HUES64 (cell line): Measurements from ENCODE around the gene HDLBP. TPM values are rescaled to one million over a fixed set of nuclear protein-coding genes. Genes with fewer than 3 reads are reported as not detected.

Source experiments
- H3K27ac ChIP-seq: 2 replicates; pipeline ENCODE4 v1.7.0; 2013; ENCODE audit warnings: low read depth, low read length, inconsistent platforms
- H3K27me3 ChIP-seq: 2 replicates; pipeline ENCODE4 v1.6.1; 2013; ENCODE audit warnings: mild to moderate bottlenecking, low read length; ENCODE audit not compliant: insufficient read depth
- H3K36me3 ChIP-seq: 2 replicates; pipeline ENCODE4 v1.6.1; 2013; ENCODE audit warnings: mild to moderate bottlenecking, low read length; ENCODE audit not compliant: insufficient read depth
- H3K4me1 ChIP-seq: 2 replicates; pipeline ENCODE4 v1.6.1; 2013; ENCODE audit warnings: mild to moderate bottlenecking, low read length, moderate library complexity; ENCODE audit not compliant: insufficient read depth
- H3K4me3 ChIP-seq: 2 replicates; pipeline ENCODE4 v1.5.1; 2013; ENCODE audit warnings: mild to moderate bottlenecking, low read length, moderate library complexity
- H3K9ac ChIP-seq: 2 replicates; pipeline ENCODE4 v1.6.1; 2013; ENCODE audit warnings: mild to moderate bottlenecking, low read depth, low read length
- H3K9me3 ChIP-seq: 2 replicates; pipeline ENCODE4 v1.6.1; 2013; ENCODE audit warnings: low read depth, low read length; ENCODE audit not compliant: insufficient read depth
- WGBS: fragments of 150-250, 120-280 bp; methylation state at CpG from one replicate; pipeline ENCODE4 v1.1.7; 2013; ENCODE audit warnings: missing lambda C conversion rate; 5-methylcytosine and 5-hydroxymethylcytosine counted together
- polyA plus RNA-seq, 2 experiments: library from polyadenylated mRNA; stranded (reverse); fragments of 50-300 nt; gene quantifications; one replicate each; pipeline ENCODE4 v1.2.3, GENCODE V29; 2013

Gene HDLBP
- polyA plus RNA-seq (2013, experiment 1 of 2), result 216 TPM
- polyA plus RNA-seq (2013, experiment 2 of 2), result 204 TPM

DNA sequence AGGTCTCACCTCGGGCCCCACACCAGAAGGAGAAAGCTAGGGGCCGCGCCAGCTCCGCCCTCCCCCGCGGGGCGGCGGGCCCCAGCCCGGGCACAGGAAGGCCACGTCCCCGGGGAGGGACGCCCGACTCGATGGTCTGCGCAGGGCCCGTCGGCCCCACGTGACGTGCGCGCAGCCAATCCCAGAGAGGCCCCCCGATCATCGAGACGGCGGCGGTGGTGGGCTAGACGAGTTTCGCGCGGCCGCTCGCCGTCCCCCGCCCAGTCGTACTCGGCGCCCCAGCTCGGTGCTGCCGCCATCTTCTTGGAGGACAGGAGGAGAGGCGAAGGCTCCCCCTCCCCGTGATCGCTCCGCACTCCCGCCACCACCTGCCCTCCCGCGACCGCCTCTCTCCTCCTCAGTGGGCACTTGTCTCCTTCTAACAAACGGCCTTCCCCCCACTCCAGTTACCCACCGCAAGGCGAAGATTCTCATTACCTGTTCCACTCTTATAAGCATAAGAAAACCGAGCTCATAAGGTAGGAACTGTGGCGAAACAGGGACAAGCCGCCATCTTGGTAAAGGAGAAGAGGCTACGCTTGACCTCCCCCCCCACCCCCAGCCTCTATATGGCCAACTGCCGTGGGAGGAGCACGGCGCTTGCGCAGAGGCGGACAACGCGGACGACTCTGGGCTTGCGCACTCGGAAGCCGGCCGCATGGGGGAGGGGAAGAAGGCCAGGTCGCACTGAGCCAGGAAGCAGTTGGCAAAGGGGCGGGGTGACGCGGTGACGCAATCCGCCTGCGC, at the start of gene HDLBP:
HDLBP (minus strand) TSS at position 580 of the 786 bp plus-strand sequence. CDS start 48,803 bp downstream, outside the sequence.
- peak within 1 kb of the TSS; percentile 95 for H3K4me3 ChIP-seq
- peak within 1 kb of the TSS; percentile 99 for H3K27ac ChIP-seq
- peaks cover 19% of the 10 kb centered on the region; the same call in 1 of the 2 replicates for H3K36me3 ChIP-seq
- H3K9me3 ChIP-seq, result no peaks in the 10 kb centered on the region
- H3K9ac ChIP-seq, result peak within 1 kb of the TSS; percentile 100
- peaks cover 33% of the 10 kb centered on the region for H3K4me1 ChIP-seq
- WGBS, result under 1% methylated on average over 72 of the region's 73 CpGs
- no peaks in the 10 kb centered on the region for H3K27me3 ChIP-seq

DNA sequence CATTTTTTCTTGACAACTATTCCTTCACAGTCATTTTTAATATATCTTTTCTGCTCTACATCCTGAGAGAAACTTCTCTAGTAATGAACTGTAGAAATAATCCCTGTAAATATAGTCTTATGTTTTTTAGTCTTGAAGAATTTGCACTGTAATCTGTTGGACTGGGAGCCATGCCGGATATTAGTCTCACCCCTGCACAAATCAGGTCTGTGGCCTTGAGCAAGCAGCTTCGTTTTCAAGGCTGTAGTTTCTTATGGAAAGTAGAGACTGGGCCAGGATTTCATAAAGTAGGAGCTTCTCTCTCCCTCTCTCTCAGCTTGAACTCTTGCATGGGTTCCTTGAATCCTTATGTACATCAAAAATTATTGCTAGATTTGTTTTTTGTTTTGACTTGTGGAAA, 49.3 kb upstream of the HDLBP start:
- Histone ChIP-seq H3K36me3 (no peaks in the 10 kb centered on the region; the same call in 1 of the 2 replicates), H3K9ac (no peak overlapping the region), H3K9me3 (no peaks in the 10 kb centered on the region), H3K27me3 (no peaks in the 10 kb centered on the region), H3K27ac (no peak overlapping the region), H3K4me3 (no peak overlapping the region), H3K4me1 (peaks cover 36% of the 10 kb centered on the region)
- WGBS, result 97% methylated on average over 2 of the region's 2 CpGs

DNA sequence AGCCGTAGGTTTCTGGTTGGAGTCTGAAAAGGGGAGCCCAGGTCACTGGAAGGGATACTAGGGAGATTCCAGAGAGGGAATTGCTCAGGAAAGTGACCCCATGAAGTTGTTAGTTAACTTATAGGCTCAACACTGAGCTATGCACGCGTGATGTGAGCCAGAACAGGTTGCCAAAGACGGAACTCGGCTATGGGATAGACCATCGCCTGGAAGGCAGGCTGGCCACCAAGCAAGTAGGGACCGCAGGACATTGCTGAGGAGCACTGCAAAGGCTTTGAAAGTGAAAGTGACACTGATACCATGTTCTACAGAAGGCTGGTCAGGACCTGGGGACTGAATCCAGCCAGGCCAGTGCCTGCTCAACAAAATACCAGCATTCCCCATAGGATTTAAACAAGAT, 48.0 kb upstream of the HDLBP start:
- no peaks in the 10 kb centered on the region for H3K9me3 ChIP-seq
- WGBS, result 93% methylated on average over 7 of the region's 7 CpGs

GRCh38 chr2:241359481-241360045, 44.1 kb upstream of the HDLBP start:
- no peak overlapping the region for H3K4me3 ChIP-seq
- peaks cover 24% of the 10 kb centered on the region for H3K4me1 ChIP-seq
- H3K36me3 ChIP-seq, result peaks cover 1% of the 10 kb centered on the region
- WGBS, result 93% methylated on average over 7 of the region's 7 CpGs
- H3K27me3 ChIP-seq, result no peaks in the 10 kb centered on the region
- no peak overlapping the region for H3K27ac ChIP-seq
- no peaks in the 10 kb centered on the region for H3K9me3 ChIP-seq
- H3K9ac ChIP-seq, result no peak overlapping the region

More for the DNA sequence above, 48.0 kb upstream of the HDLBP start:
- no peaks in the 10 kb centered on the region for H3K27me3 ChIP-seq
- peaks cover 35% of the 10 kb centered on the region for H3K4me1 ChIP-seq
- H3K9ac ChIP-seq, result no peak overlapping the region
- H3K36me3 ChIP-seq, result no peaks in the 10 kb centered on the region; the same call in 1 of the 2 replicates
- H3K27ac ChIP-seq, result no peak overlapping the region
- no peak overlapping the region for H3K4me3 ChIP-seq

- Histone ChIP-seq H3K4me1 (peaks cover 34% of the 10 kb centered on the region), H3K9ac (no peak overlapping the region), H3K27ac (no peak overlapping the region), H3K9me3 (no peaks in the 10 kb centered on the region), H3K4me3 (no peak overlapping the region), H3K27me3 (no peaks in the 10 kb centered on the region), H3K36me3 (peaks cover 12% of the 10 kb centered on the region)
- 92% methylated on average over 5 of the region's 5 CpGs for WGBS
These were observed 43.0 kb upstream of the HDLBP start for GRCh38 chr2:241358470-241358869.

GRCh38 chr2:241357531-241357930, 42.1 kb upstream of the HDLBP start:
- H3K27ac ChIP-seq, result no peak overlapping the region
- H3K36me3 ChIP-seq, result peaks cover 22% of the 10 kb centered on the region
- H3K9me3 ChIP-seq, result no peaks in the 10 kb centered on the region
- 86% methylated on average over 3 of the region's 3 CpGs for WGBS
- 0 out of 2 replicates have a peak overlapping the region, but pooled peaks have one; percentile 79 for H3K9ac ChIP-seq
- H3K27me3 ChIP-seq, result no peaks in the 10 kb centered on the region
- peak overlapping the region; percentile 88 for H3K4me3 ChIP-seq
- peaks cover 29% of the 10 kb centered on the region for H3K4me1 ChIP-seq

DNA sequence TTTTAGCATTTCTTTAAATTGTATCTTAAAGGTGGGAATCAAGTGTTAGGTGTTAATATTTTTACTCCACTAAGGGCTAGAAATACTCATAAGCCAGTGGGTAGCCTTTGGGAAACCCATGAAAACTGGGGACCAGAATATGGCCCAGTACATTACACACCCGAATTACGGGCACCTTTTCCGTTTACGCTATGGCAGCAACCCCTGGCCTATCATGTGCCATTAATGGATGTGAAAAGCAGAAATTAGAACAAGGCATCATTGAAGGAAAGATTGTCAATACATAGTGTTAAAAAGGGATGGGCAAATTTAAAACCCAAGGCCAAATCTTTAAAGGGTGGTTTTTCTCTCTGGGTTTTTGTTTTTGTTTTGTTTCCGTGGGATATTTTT, 41.4 kb upstream of the HDLBP start:
- 56% methylated on average over 5 of the region's 5 CpGs for WGBS
- H3K9ac ChIP-seq, result peak overlapping the region; percentile 79
- peaks cover 29% of the 10 kb centered on the region for H3K4me1 ChIP-seq
- H3K27ac ChIP-seq, result no peak overlapping the region
- no peaks in the 10 kb centered on the region for H3K9me3 ChIP-seq
- H3K27me3 ChIP-seq, result no peaks in the 10 kb centered on the region
- peak overlapping the region; percentile 88 for H3K4me3 ChIP-seq
- peaks cover 28% of the 10 kb centered on the region for H3K36me3 ChIP-seq

DNA sequence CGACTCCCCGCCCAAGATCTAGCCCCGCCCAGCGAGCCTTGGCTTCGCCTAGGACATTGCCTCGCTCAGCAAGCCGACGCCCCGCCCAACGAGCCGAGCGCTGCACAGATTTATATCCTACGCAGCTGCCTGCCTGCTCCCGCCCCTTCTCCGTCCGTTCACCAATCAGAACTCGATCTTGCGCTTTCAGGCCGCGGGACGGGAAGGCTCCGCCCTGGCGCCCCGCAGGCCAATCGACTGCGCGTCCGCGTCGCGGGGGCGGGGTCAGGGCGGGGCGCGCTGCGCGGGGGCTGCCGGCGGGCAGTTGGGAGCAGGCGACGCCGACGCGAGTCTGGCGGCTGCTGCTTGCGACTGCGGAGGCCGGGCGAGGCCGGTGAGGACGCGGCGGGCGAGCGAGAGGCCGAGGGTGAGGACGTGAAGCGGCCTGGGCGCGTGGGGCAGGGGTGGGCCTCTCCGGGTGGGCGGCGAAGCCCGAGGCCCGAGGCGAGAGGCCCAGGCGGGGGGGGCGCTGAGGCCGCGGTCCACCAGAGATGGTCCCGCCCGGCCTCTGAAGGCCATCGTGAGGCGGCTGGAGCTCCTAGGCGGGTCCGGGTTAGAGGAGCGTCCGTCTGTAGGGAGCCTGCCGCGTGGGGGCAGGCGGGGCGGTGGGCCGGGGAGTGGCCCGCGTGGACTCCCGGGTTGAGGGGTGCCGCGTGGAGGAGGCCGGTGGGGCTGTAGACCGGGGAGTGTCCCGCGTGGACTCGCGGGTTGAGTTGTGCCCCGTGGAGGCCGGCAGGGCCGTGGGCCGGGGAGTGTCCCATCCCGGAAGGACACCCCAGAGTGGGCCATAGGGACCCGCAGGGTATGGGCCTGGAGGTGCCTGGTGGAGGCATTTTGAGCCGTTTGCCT, 40.8 kb upstream of the HDLBP start, which contains the start of gene FARP2:
FARP2 (plus strand) TSS at position 303 of the 888 bp plus-strand sequence. CDS start 16,823 bp downstream, outside the sequence.
- Histone ChIP-seq H3K36me3 (peaks cover 35% of the 10 kb centered on the region), H3K4me3 (peak within 1 kb of the TSS; percentile 88), H3K9me3 (no peaks in the 10 kb centered on the region), H3K27me3 (no peaks in the 10 kb centered on the region), H3K9ac (peak within 1 kb of the TSS; percentile 79), H3K4me1 (peaks cover 29% of the 10 kb centered on the region), H3K27ac (peak within 1 kb of the TSS; percentile 77)
- 1% methylated on average over 101 of the region's 101 CpGs for WGBS

DNA sequence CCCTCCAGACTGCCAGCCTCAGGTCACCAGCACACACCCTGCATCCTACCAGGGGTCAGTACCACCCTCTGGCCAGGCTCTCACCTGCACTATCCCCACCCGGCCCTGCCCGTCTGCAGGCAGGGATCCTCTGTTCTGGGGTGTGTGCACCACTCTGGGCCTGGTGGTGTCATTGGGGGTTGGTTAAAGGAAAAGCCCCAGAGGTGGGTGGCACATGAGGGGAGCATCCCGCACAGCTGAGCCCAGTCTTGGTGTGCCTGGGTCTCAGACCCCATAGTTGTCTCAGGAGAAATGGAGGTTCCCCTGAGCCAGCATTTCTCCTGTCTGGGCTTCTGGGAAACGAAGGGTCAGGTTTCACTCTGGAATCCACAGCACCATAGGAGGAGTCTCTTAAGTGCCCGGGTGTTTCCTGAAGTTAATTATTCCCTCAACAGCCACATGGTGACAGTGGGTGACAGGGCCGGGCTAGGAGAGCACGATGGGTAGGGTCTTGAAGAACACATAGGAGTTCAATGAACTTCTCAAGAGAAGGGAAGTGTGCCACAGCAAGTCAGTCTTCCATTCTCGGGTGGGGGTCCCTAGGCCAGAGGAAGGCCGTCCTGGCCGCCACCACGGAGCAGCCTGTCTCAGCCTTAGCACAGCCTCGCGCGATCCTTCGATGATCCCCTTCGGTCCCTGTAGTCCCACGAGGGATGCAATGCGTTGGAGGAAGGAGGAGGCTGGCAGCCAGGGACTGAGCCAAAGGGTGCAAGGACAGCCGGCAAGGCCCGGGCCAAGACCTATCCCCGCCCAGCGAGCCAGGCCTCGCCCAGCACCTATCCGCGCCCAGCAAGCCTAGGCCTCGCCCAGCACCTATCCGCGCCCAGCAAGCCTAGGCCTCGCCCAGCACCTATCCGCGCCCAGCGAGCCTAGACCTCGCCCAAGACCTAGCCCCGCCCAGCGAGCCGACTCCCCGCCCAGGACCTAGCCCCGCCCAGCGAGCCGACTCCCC, 39.5 kb upstream of the HDLBP start:
- Histone ChIP-seq H3K4me3 (peak overlapping the region; percentile 47), H3K36me3 (peaks cover 47% of the 10 kb centered on the region)
- 15% methylated on average over 33 of the region's 40 CpGs for WGBS

GRCh38 chr2:241352227-241352626, 36.8 kb upstream of the HDLBP start:
- Histone ChIP-seq H3K4me1 (peaks cover 19% of the 10 kb centered on the region), H3K27me3 (no peaks in the 10 kb centered on the region), H3K27ac (no peak overlapping the region), H3K4me3 (no peak overlapping the region), H3K9ac (no peak overlapping the region), H3K9me3 (no peaks in the 10 kb centered on the region), H3K36me3 (peaks cover 74% of the 10 kb centered on the region)
- no CpG with 5 or more reads among the region's 3 CpGs for WGBS

More for the DNA sequence above, 39.5 kb upstream of the HDLBP start:
- peaks cover 23% of the 10 kb centered on the region for H3K4me1 ChIP-seq
- no peaks in the 10 kb centered on the region for H3K9me3 ChIP-seq
- H3K27me3 ChIP-seq, result no peaks in the 10 kb centered on the region
- peak overlapping the region; percentile 77 for H3K27ac ChIP-seq
- peak overlapping the region; percentile 47 for H3K9ac ChIP-seq
